HEK293 (cell line): ENCODE data around the gene DYNLRB1.

Source experiments
- CTCF ChIA-PET: fragments of 350-600 bp; formaldehyde crosslinking; extraction: SDS; loops from one replicate; lab custom pipeline; 2021; ENCODE audit warnings: antibody characterized with exemption; lab: Yijun Ruan, JAX
- POLR2A ChIA-PET: fragments of 300-600 bp; formaldehyde crosslinking; extraction: SDS; loops from one replicate; lab custom pipeline; 2020; ENCODE audit warnings: antibody characterized with exemption, inconsistent platforms; lab: Yijun Ruan, JAX
- H3K27ac ChIP-seq: fragments of 200-500 bp; sonication (Bioruptor generic); 2 replicates; pipeline ENCODE4 v1.5.1; 2014; ENCODE audit warnings: low read depth, low read length, control low read depth, inconsistent platforms; ENCODE audit errors: extremely low read depth
- H3K36me3 ChIP-seq, 2 experiments: fragments of 200-500 bp in 1 of 2; sonication (Bioruptor generic) in 1 of 2; 1 replicate in 1 of 2; 2 replicates in 1 of 2; pipeline ENCODE4 v1.5.1; 2014 to 2017; ENCODE audit warnings: inconsistent platforms in 2 of 2, low read length in 2 of 2; ENCODE audit not compliant: control insufficient read depth in 2 of 2, insufficient read depth in 1 of 2
- H3K4me1 ChIP-seq: fragments of 200-500 bp; sonication (Bioruptor generic); 2 replicates; pipeline ENCODE4 v1.5.1; 2014; ENCODE audit warnings: mild to moderate bottlenecking, low read length, inconsistent platforms; ENCODE audit not compliant: control insufficient read depth, insufficient read depth
- H3K4me3 ChIP-seq: 2 replicates; pipeline ENCODE4 v1.5.1; 2011; ENCODE audit warnings: low read depth, mild to moderate bottlenecking, control low read depth, low read length, moderate library complexity
- H3K9me3 ChIP-seq: fragments of 200-500 bp; sonication (Bioruptor generic); 2 replicates; pipeline ENCODE4 v1.5.1; 2014; ENCODE audit warnings: low read depth, low read length, inconsistent platforms; ENCODE audit not compliant: control insufficient read depth, insufficient read depth
- GLI2 ChIP-seq: fragments of 450-650 bp; formaldehyde crosslinking; IDR thresholded peaks from 2 replicates; pipeline ENCODE4; 2017; ENCODE audit warnings: missing biosample characterization, missing genetic modification characterization, low read depth, borderline replicate concordance
- IKZF3 ChIP-seq: fragments of 450-650 bp; IDR thresholded peaks from 2 replicates; pipeline ENCODE4 v1.5.0; 2018; ENCODE audit warnings: missing biosample characterization, mild to moderate bottlenecking, missing genetic modification characterization, moderate library complexity
- PRDM1 ChIP-seq: fragments of 450-650 bp; formaldehyde crosslinking; IDR thresholded peaks from 2 replicates; pipeline ENCODE4; 2016; ENCODE audit warnings: missing biosample characterization, missing genetic modification characterization
- RBAK ChIP-seq: fragments of 450-650 bp; formaldehyde crosslinking; IDR thresholded peaks from 2 replicates; pipeline ENCODE4 v1.5.1; 2016; ENCODE audit warnings: missing biosample characterization, missing genetic modification characterization
- SETDB1 ChIP-seq: IDR thresholded peaks from one replicate; pipeline ENCODE4 v1.6.1; 2017; ENCODE audit warnings: mild to moderate bottlenecking, low read length, moderate library complexity, mixed read lengths; ENCODE audit not compliant: insufficient read length
- SP7 ChIP-seq: fragments of 450-650 bp; formaldehyde crosslinking; IDR thresholded peaks from 2 replicates; pipeline ENCODE4 v1.5.1; 2016; ENCODE audit warnings: missing biosample characterization, missing genetic modification characterization
- YY1 ChIP-seq: fragments of 450-650 bp; formaldehyde crosslinking; IDR thresholded peaks from 2 replicates; pipeline ENCODE4 v1.5.1; 2018; ENCODE audit warnings: missing biosample characterization, missing genetic modification characterization
- YY2 ChIP-seq: fragments of 450-650 bp; formaldehyde crosslinking; IDR thresholded peaks from 2 replicates; pipeline ENCODE4 v1.5.1; 2016; ENCODE audit warnings: missing biosample characterization, missing genetic modification characterization
- ZNF114 ChIP-seq: fragments of 450-650 bp; formaldehyde crosslinking; IDR thresholded peaks from 2 replicates; pipeline ENCODE4 v1.5.0; 2017; ENCODE audit warnings: missing biosample characterization, missing genetic modification characterization
- ZNF121 ChIP-seq: fragments of 450-650 bp; formaldehyde crosslinking; IDR thresholded peaks from 2 replicates; pipeline ENCODE4 v1.5.1; 2016; ENCODE audit warnings: missing biosample characterization, missing genetic modification characterization
- ZNF138 ChIP-seq: fragments of 450-650 bp; formaldehyde crosslinking; IDR thresholded peaks from 2 replicates; pipeline ENCODE4 v1.5.1; 2016; ENCODE audit warnings: missing biosample characterization, missing genetic modification characterization, borderline replicate concordance
- ZNF184 ChIP-seq: fragments of 450-650 bp; IDR thresholded peaks from 2 replicates; pipeline ENCODE4 v1.5.1; 2018; ENCODE audit warnings: missing biosample characterization, mild to moderate bottlenecking, missing genetic modification characterization
- ZNF223 ChIP-seq: fragments of 450-650 bp; formaldehyde crosslinking; IDR thresholded peaks from 2 replicates; pipeline ENCODE4 v1.5.1; 2016; ENCODE audit warnings: missing biosample characterization, missing genetic modification characterization
- ZNF37A ChIP-seq: fragments of 450-650 bp; IDR thresholded peaks from 2 replicates; pipeline ENCODE4 v1.5.1; 2018; ENCODE audit warnings: missing biosample characterization, missing genetic modification characterization
- ZNF416 ChIP-seq: fragments of 450-650 bp; formaldehyde crosslinking; IDR thresholded peaks from 2 replicates; pipeline ENCODE4 v1.5.1; 2016; ENCODE audit warnings: missing biosample characterization, missing genetic modification characterization
- ZNF510 ChIP-seq: fragments of 450-650 bp; formaldehyde crosslinking; IDR thresholded peaks from 2 replicates; pipeline ENCODE4 v1.5.1; 2018; ENCODE audit warnings: mild to moderate bottlenecking, missing genetic modification characterization, missing biosample characterization; ENCODE audit not compliant: insufficient replicate concordance
- ZNF571 ChIP-seq: fragments of 450-650 bp; formaldehyde crosslinking; IDR thresholded peaks from 2 replicates; pipeline ENCODE4 v1.5.0; 2017; ENCODE audit warnings: missing biosample characterization, missing genetic modification characterization
- ZNF596 ChIP-seq: fragments of 450-650 bp; IDR thresholded peaks from 2 replicates; pipeline ENCODE4 v1.5.0; 2018; ENCODE audit warnings: missing biosample characterization, mild to moderate bottlenecking, missing genetic modification characterization, moderate library complexity
- ZNF660 ChIP-seq: fragments of 450-650 bp; IDR thresholded peaks from 2 replicates; pipeline ENCODE4 v1.5.1; 2018; ENCODE audit warnings: missing biosample characterization, mild to moderate bottlenecking, missing genetic modification characterization
- ZSCAN30 ChIP-seq: fragments of 450-650 bp; IDR thresholded peaks from 2 replicates; pipeline ENCODE4 v1.5.1; 2018; ENCODE audit warnings: missing biosample characterization, mild to moderate bottlenecking, missing genetic modification characterization, moderate library complexity
- TF ChIP-seq, protein P1 (sequence below): fragments of 450-650 bp; formaldehyde crosslinking; IDR thresholded peaks from 2 replicates; pipeline ENCODE4 v1.5.1; 2016; ENCODE audit warnings: missing biosample characterization, missing genetic modification characterization
- TF ChIP-seq, protein P2 (sequence below): fragments of 450-650 bp; IDR thresholded peaks from 2 replicates; pipeline ENCODE4 v1.5.1; 2018; ENCODE audit warnings: missing biosample characterization, missing genetic modification characterization
- TF ChIP-seq, protein P3 (sequence below): fragments of 450-650 bp; formaldehyde crosslinking; IDR thresholded peaks from 2 replicates; pipeline ENCODE4 v1.5.1; 2016; ENCODE audit warnings: missing biosample characterization, missing genetic modification characterization
- TF ChIP-seq, protein P4 (sequence below): fragments of 450-650 bp; formaldehyde crosslinking; IDR thresholded peaks from 2 replicates; pipeline ENCODE4 v1.5.1; 2016; ENCODE audit warnings: missing biosample characterization, missing genetic modification characterization
- TF ChIP-seq, protein P5 (sequence below): fragments of 450-650 bp; formaldehyde crosslinking; conservative IDR thresholded peaks from 2 replicates; pipeline ENCODE4 v1.5.1; 2016; ENCODE audit warnings: low read depth, missing biosample characterization, missing genetic modification characterization

The DYNLRB1 gene

DNA sequence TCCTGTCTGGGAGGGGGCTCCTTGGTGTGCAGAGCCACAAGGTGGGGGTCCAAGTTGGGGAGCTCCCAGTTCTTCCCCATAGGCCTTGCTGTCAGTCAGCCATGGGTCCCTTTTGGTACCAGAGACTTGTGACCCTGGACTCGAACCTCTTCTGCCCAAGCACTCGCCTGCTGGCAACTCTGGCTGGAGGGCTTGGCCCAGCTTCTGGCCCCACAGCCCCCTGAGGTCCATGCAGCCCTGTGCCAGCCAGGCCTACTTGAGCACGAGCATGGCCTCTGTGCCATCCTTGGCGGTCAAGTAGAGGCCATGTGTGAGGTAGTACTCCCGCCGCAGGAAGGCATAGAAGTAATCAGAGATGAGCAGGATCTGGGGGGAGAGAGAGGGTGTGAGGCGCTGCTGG is 44.4 kb downstream of the DYNLRB1 start:
- no peak overlapping the region for H3K4me3 ChIP-seq
- H3K36me3 ChIP-seq, result peaks cover 0 to 4% of the 10 kb centered on the region in 2 experiments; a peak in 2 of 3 replicates
- no peak overlapping the region for H3K27ac ChIP-seq
- POLR2A ChIA-PET, result no interaction called here
- no peak for TF ChIP-seq ZNF571
- TF ChIP-seq ZNF184 (tag by site-specific recombination), result no peak
- TF ChIP-seq ZNF416 (tag by site-specific recombination), result no peak
- no peak for TF ChIP-seq SETDB1
- no peak for TF ChIP-seq ZSCAN30 (tag by site-specific recombination)
- CTCF ChIA-PET, result interaction anchor here (0.7 to 1.4 kb wide), 2 partner anchors 137 to 248 kb away, joined by 3 read pairs; no protein-coding TSS in a partner anchor
- no peaks in the 10 kb centered on the region for H3K9me3 ChIP-seq
- H3K4me1 ChIP-seq, result no peaks in the 10 kb centered on the region

DNA sequence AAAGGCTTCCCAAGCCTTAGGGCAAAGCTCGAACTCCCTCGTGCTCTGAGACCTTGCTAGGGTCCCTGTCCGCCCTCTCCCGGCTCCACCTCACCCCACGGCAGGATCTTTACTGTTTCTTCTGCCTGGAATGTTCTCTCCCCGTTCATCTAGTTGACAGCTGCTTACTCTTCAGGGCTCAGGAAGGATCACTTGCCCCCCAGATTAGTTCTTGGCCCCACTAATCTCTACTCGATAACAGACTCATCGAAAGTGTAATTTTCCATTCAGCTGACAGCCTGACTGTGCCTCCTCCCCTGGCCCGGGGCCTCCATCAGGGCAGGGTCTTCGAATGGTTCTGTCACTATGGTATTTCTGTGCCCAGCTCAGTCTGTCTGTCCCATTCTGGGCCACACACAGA is 45.4 kb downstream of the DYNLRB1 start:
- H3K36me3 ChIP-seq, result peaks cover 0 to 4% of the 10 kb centered on the region in 2 experiments; a peak in 2 of 3 replicates
- ChIA-PET CTCF (interaction anchor here (0.7 to 1.8 kb wide), 8 partner anchors 8 to 249 kb away, joined by 3 to 6 read pairs (median 4); no protein-coding TSS in a partner anchor), POLR2A (no interaction called here)
- H3K4me3 ChIP-seq, result no peak overlapping the region
- H3K9me3 ChIP-seq, result no peaks in the 10 kb centered on the region
- TF ChIP-seq, protein P1, sequence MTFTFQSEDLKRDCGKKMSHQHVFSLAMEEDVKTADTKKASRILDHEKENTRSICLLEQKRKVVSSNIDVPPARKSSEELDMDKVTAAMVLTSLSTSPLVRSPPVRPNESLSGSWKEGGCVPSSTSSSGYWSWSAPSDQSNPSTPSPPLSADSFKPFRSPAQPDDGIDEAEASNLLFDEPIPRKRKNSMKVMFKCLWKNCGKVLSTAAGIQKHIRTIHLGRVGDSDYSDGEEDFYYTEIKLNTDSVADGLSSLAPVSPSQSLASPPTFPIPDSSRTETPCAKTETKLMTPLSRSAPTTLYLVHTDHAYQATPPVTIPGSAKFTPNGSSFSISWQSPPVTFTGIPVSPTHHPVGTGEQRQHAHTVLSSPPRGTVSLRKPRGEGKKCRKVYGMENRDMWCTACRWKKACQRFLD (tag by site-specific recombination), result no peak
- no peak for TF ChIP-seq ZNF37A (tag by site-specific recombination)
- TF ChIP-seq ZNF114 (tag by site-specific recombination), result no peak
- TF ChIP-seq ZNF660, result no peak
- TF ChIP-seq ZNF223 (tag by site-specific recombination), result no peak
- no peak for TF ChIP-seq ZNF138 (tag by site-specific recombination)
- no peak for TF ChIP-seq YY1 (tag by site-specific recombination)
- TF ChIP-seq RBAK, result no peak
- TF ChIP-seq, protein P2, sequence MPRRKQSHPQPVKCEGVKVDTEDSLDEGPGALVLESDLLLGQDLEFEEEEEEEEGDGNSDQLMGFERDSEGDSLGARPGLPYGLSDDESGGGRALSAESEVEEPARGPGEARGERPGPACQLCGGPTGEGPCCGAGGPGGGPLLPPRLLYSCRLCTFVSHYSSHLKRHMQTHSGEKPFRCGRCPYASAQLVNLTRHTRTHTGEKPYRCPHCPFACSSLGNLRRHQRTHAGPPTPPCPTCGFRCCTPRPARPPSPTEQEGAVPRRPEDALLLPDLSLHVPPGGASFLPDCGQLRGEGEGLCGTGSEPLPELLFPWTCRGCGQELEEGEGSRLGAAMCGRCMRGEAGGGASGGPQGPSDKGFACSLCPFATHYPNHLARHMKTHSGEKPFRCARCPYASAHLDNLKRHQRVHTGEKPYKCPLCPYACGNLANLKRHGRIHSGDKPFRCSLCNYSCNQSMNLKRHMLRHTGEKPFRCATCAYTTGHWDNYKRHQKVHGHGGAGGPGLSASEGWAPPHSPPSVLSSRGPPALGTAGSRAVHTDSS (tag by site-specific recombination), result no peak
- TF ChIP-seq, protein P3, sequence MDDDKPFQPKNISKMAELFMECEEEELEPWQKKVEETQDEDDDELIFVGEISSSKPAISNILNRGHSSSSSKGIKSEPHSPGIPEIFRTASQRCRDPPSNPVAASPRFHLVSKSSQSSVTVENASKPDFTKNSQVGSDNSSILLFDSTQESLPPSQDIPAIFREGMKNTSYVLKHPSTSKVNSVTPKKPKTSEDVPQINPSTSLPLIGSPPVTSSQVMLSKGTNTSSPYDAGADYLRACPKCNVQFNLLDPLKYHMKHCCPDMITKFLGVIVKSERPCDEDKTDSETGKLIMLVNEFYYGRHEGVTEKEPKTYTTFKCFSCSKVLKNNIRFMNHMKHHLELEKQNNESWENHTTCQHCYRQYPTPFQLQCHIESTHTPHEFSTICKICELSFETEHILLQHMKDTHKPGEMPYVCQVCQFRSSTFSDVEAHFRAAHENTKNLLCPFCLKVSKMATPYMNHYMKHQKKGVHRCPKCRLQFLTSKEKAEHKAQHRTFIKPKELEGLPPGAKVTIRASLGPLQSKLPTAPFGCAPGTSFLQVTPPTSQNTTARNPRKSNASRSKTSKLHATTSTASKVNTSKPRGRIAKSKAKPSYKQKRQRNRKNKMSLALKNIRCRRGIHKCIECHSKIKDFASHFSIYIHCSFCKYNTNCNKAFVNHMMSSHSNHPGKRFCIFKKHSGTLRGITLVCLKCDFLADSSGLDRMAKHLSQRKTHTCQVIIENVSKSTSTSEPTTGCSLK, result no peak
- TF ChIP-seq GLI2 (tag by site-specific recombination), result no peak
- TF ChIP-seq ZNF510, result no peak
- TF ChIP-seq, protein P4, sequence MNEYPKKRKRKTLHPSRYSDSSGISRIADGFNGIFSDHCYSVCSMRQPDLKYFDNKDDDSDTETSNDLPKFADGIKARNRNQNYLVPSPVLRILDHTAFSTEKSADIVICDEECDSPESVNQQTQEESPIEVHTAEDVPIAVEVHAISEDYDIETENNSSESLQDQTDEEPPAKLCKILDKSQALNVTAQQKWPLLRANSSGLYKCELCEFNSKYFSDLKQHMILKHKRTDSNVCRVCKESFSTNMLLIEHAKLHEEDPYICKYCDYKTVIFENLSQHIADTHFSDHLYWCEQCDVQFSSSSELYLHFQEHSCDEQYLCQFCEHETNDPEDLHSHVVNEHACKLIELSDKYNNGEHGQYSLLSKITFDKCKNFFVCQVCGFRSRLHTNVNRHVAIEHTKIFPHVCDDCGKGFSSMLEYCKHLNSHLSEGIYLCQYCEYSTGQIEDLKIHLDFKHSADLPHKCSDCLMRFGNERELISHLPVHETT (tag by site-specific recombination), result no peak
- TF ChIP-seq ZNF596 (tag by site-specific recombination), result no peak
- TF ChIP-seq SP7 (tag by site-specific recombination), result no peak
- TF ChIP-seq PRDM1 (tag by site-specific recombination), result no peak
- no peak for TF ChIP-seq IKZF3 (tag by site-specific recombination)
- no peak for TF ChIP-seq YY2 (tag by site-specific recombination)
- no peak for TF ChIP-seq ZNF121 (tag by site-specific recombination)
- TF ChIP-seq, protein P5, sequence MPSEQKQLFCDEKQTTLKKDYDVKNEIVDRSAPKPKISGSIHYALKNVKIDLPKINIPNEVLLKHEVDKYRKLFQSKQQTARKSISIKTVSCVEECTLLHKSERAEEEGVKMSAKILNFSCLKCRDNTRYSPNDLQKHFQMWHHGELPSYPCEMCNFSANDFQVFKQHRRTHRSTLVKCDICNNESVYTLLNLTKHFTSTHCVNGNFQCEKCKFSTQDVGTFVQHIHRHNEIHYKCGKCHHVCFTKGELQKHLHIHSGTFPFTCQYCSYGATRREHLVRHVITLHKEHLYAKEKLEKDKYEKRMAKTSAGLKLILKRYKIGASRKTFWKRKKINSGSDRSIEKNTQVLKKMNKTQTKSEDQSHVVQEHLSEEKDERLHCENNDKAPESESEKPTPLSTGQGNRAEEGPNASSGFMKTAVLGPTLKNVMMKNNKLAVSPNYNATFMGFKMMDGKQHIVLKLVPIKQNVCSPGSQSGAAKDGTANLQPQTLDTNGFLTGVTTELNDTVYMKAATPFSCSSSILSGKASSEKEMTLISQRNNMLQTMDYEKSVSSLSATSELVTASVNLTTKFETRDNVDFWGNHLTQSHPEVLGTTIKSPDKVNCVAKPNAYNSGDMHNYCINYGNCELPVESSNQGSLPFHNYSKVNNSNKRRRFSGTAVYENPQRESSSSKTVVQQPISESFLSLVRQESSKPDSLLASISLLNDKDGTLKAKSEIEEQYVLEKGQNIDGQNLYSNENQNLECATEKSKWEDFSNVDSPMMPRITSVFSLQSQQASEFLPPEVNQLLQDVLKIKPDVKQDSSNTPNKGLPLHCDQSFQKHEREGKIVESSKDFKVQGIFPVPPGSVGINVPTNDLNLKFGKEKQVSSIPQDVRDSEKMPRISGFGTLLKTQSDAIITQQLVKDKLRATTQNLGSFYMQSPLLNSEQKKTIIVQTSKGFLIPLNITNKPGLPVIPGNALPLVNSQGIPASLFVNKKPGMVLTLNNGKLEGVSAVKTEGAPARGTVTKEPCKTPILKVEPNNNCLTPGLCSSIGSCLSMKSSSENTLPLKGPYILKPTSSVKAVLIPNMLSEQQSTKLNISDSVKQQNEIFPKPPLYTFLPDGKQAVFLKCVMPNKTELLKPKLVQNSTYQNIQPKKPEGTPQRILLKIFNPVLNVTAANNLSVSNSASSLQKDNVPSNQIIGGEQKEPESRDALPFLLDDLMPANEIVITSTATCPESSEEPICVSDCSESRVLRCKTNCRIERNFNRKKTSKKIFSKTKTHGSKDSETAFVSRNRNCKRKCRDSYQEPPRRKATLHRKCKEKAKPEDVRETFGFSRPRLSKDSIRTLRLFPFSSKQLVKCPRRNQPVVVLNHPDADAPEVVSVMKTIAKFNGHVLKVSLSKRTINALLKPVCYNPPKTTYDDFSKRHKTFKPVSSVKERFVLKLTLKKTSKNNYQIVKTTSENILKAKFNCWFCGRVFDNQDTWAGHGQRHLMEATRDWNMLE (tag by site-specific recombination), result no peak
- no peaks in the 10 kb centered on the region for H3K4me1 ChIP-seq
- H3K27ac ChIP-seq, result no peak overlapping the region
